WTC11 (cell line): Measurements from ENCODE around the gene SNAPC5. TPM values are rescaled to one million over a fixed set of nuclear protein-coding genes. Genes with fewer than 3 reads are reported as not detected.

Experiments
- PREB ChIP-seq: sonication (generic); formaldehyde crosslinking; IDR thresholded peaks from 2 replicates; pipeline ENCODE4 v1.8.1; 2022; ENCODE audit warnings: mild to moderate bottlenecking, missing genetic modification reagents, moderate library complexity, borderline replicate concordance
- microRNA-seq: library from miRNA; unstranded; fragments of <30 nt; microRNA quantifications from one replicate; pipeline ENCODE4 v1.2.0, GENCODE V29; 2022; ENCODE audit warnings: borderline number of aligned reads
- total RNA-seq: library from RNA; stranded (reverse); gene quantifications from 3 replicates; pipeline ENCODE4 v1.2.3, GENCODE V29; 2021

Gene SNAPC5
- total RNA-seq, 1 experiment from 2014 or later, result 21.1 TPM

DNA sequence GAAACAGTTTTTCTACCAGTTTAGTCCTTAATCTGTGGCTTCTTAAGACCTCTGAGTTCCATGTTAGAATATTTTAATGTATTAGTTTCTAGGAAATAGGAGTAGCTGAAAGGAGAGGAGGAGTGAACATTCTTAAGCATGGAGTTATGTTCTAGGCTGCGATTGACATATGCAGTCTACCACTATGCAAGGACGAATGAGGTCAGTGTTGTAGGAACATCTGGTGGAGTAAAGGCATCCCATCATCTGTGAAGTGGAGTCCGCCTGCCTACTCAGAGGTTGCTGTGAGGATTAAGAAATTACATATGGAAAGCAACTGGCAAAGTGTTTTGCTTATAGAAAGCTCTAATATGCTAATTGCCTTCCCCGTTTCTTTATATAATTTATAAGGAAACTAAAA lies 45.1 kb downstream of the SNAPC5 start (continued):
- no peak for TF ChIP-seq PREB (CRISPR knock-in tag)

Small RNA genes lying within 50 kb of the gene (microRNA-seq; reads per million reads assigned to microRNA genes)
- gene MIR4512, result not detected

Other genes with a start within 250 kb of the SNAPC5 start
- 2.7 to 3.3 TPM (median 2.7 TPM) in 3 replicates for gene MEGF11, start 244.0 kb downstream of the SNAPC5 start, total RNA-seq
- 32.8 to 35.4 TPM (median 32.9 TPM) in 3 replicates for gene DIS3L, start 204.2 kb downstream of the SNAPC5 start, total RNA-seq
- gene TIPIN, start 141.1 kb downstream of the SNAPC5 start, total RNA-seq, result 17.6 to 22.2 TPM (median 19.2 TPM) in 3 replicates
- gene MAP2K1, start 110.8 kb downstream of the SNAPC5 start, total RNA-seq, result 89.5 to 93.0 TPM (median 90.4 TPM) in 3 replicates
- 3,648 to 4,125 TPM (median 4,060 TPM) in 3 replicates for gene RPL4, start 7.1 kb upstream of the SNAPC5 start, total RNA-seq
- gene ZWILCH, start 7.6 kb upstream of the SNAPC5 start, total RNA-seq, result 41.1 to 50.2 TPM (median 46.6 TPM) in 3 replicates
- gene LCTL, start 68.2 kb upstream of the SNAPC5 start, total RNA-seq, result 2.2 to 3.2 TPM (median 3.0 TPM) in 3 replicates
- 9.2 to 13.9 TPM (median 10.4 TPM) in 3 replicates for gene SMAD6, start 204.5 kb upstream of the SNAPC5 start, total RNA-seq